ENCODE measurements around the gene CST3.

- TF ChIP-seq CTCF (IDR thresholded peaks at IDR 0.05; ENCODE audit: borderline replicate concordance, extremely low read depth, low read length, poor library complexity, severe bottlenecking), result no peak
- no peak for TF ChIP-seq EZH2 (IDR thresholded peaks at IDR 0.05; ENCODE audit: borderline replicate concordance, low read depth, low read length, severe bottlenecking)
Observed at GRCh38 chr20:23631226-23631822, 6.4 kb downstream of the CST3 start.

Measured in DND-41 (cell line).